H1 (cell line): ENCODE data around the gene ZNF609. TPM values are rescaled to one million over a fixed set of nuclear protein-coding genes. Genes with fewer than 3 reads are reported as not detected.

Source experiments
- CTCF ChIA-PET: fragments of 300-600 bp; sonication (Branson Sonifier 250); formaldehyde crosslinking; loops from one replicate; lab custom pipeline; 2021; ENCODE audit not compliant: partially characterized antibody; lab: Charles Lee
- POLR2A ChIA-PET: fragments of 300-600 bp; sonication (Branson Sonifier 250); formaldehyde crosslinking; loops from one replicate; lab custom pipeline; 2021; ENCODE audit warnings: inconsistent platforms; ENCODE audit not compliant: partially characterized antibody; lab: Charles Lee
- DNase-seq, 2 experiments: peaks; one replicate each; pipeline versions ENCODE4 v3.0.0 to v3.0.0-alpha.2; 2010 to 2022; ENCODE audit warnings: low spot score in 2 of 2, low read depth in 1 of 2, mixed read lengths in 1 of 2
- FAIRE-seq: peaks from 2 replicates; lab custom pipeline; 2011; peaks lifted over from hg19 to GRCh38; lab: Jason Lieb, UNC
- H2AFZ ChIP-seq: 2 replicates; pipeline ENCODE4 v1.8.1; 2012; ENCODE audit warnings: low read length, inconsistent platforms
- H2AK5ac ChIP-seq: 2 replicates; pipeline ENCODE4 v1.6.1; 2013; ENCODE audit warnings: low read depth, low read length
- H2BK120ac ChIP-seq: replicated peaks from 2 replicates; pipeline ENCODE3; 2013; ENCODE audit warnings: low read depth, low read length, inconsistent platforms
- H2BK12ac ChIP-seq: 2 replicates; pipeline ENCODE4 v1.6.1; 2013; ENCODE audit warnings: low read depth, low read length
- H2BK15ac ChIP-seq: 2 replicates; pipeline ENCODE4 v1.6.1; 2013; ENCODE audit warnings: low read length
- H2BK20ac ChIP-seq: 2 replicates; pipeline ENCODE4 v1.6.1; 2013; ENCODE audit warnings: low read length
- H2BK5ac ChIP-seq: 2 replicates; pipeline ENCODE4 v1.6.1; 2013; ENCODE audit warnings: low read depth, low read length
- H3K14ac ChIP-seq: 2 replicates; pipeline ENCODE4 v1.6.1; 2013; ENCODE audit warnings: inconsistent platforms; ENCODE audit not compliant: insufficient read length
- H3K18ac ChIP-seq: 2 replicates; pipeline ENCODE4 v1.6.1; 2013; ENCODE audit warnings: low read length; ENCODE audit errors: extremely low read depth
- H3K23ac ChIP-seq: 2 replicates; pipeline ENCODE4 v1.6.1; 2013; ENCODE audit warnings: inconsistent platforms; ENCODE audit not compliant: insufficient read length
- H3K23me2 ChIP-seq: 2 replicates; pipeline ENCODE4 v1.6.1; 2013; ENCODE audit warnings: low read depth, low read length
- H3K27ac ChIP-seq: 2 replicates; pipeline ENCODE4 v1.6.1; 2011; ENCODE audit warnings: low read depth, low read length, inconsistent platforms
- H3K27me3 ChIP-seq, 4 experiments: replicated peaks in 1 of 4; 1 replicate in 1 of 4; 2 replicates in 3 of 4; pipeline versions ENCODE4 v1.6.1 to v1.8.1; 2011 to 2013; ENCODE audit warnings: low read length in 3 of 4, mild to moderate bottlenecking in 3 of 4, inconsistent platforms in 2 of 4, mixed read lengths in 2 of 4, moderate library complexity in 1 of 4; ENCODE audit not compliant: control insufficient read depth in 3 of 4, insufficient read depth in 3 of 4; ENCODE audit errors: extremely low read depth in 1 of 4
- H3K36me3 ChIP-seq, 4 experiments: 2 replicates each; pipeline versions ENCODE4 v1.6.1 to v1.8.1; 2011 to 2013; ENCODE audit warnings: mild to moderate bottlenecking in 4 of 4, low read length in 3 of 4, moderate library complexity in 2 of 4, control low read depth in 1 of 4, inconsistent platforms in 1 of 4; ENCODE audit not compliant: insufficient read depth in 4 of 4, control insufficient read depth in 2 of 4
- H3K4ac ChIP-seq: replicated peaks from 2 replicates; pipeline ENCODE3; 2013; ENCODE audit warnings: low read length, low read depth, mixed read lengths, inconsistent platforms; ENCODE audit not compliant: insufficient read length
- H3K4me1 ChIP-seq, 4 experiments: replicated peaks in 1 of 4; 1 replicate in 1 of 4; 2 replicates in 3 of 4; pipeline versions ENCODE4 v1.6.1 to v1.8.1; 2011 to 2013; ENCODE audit warnings: low read length in 3 of 4, inconsistent platforms in 2 of 4, mixed read lengths in 1 of 4; ENCODE audit not compliant: insufficient read depth in 4 of 4, control insufficient read depth in 3 of 4
- H3K4me2 ChIP-seq, 2 experiments: 2 replicates each; pipeline versions ENCODE4 v1.6.1 to v1.8.1; 2011 to 2013; ENCODE audit warnings: low read depth in 2 of 2, low read length in 2 of 2, control low read depth in 1 of 2, inconsistent platforms in 1 of 2, mild to moderate bottlenecking in 1 of 2; ENCODE audit not compliant: insufficient read depth in 1 of 2
- H3K4me3 ChIP-seq, 4 experiments: fragments of 200-600, 300-600 bp in 1 of 4; sonication (generic), shearing (Covaris generic), sonication (Bioruptor Twin) in 1 of 4; 2 replicates each; pipeline versions ENCODE4 v1.5.1 to v1.8.1; 2011 to 2016; ENCODE audit warnings: low read length in 4 of 4, low read depth in 3 of 4, control low read depth in 2 of 4, inconsistent platforms in 2 of 4, mild to moderate bottlenecking in 2 of 4, mixed read lengths in 1 of 4, moderate library complexity in 1 of 4; ENCODE audit not compliant: insufficient read depth in 2 of 4; ENCODE audit errors: extremely low read depth in 1 of 4
- H3K56ac ChIP-seq: replicated peaks from 2 replicates; pipeline ENCODE3; 2013; ENCODE audit warnings: low read depth, mild to moderate bottlenecking, mixed read lengths, low read length, inconsistent platforms; ENCODE audit not compliant: insufficient read length
- H3K79me1 ChIP-seq: 2 replicates; pipeline ENCODE4 v1.6.1; 2013; ENCODE audit warnings: low read depth, low read length, control low read depth
- H3K79me2 ChIP-seq, 2 experiments: 2 replicates each; pipeline versions ENCODE4 v1.6.1 to v1.8.1; 2012 to 2013; ENCODE audit warnings: low read length in 2 of 2, mild to moderate bottlenecking in 2 of 2, inconsistent platforms in 1 of 2; ENCODE audit not compliant: insufficient read depth in 2 of 2, control insufficient read depth in 1 of 2
- H3K9ac ChIP-seq, 4 experiments: replicated peaks in 1 of 4; 1 replicate in 1 of 4; 2 replicates in 3 of 4; pipeline versions ENCODE4 v1.6.1 to v1.8.1; 2011 to 2013; ENCODE audit warnings: low read depth in 3 of 4, low read length in 3 of 4, control low read depth in 2 of 4, mild to moderate bottlenecking in 2 of 4, moderate library complexity in 2 of 4, inconsistent platforms in 1 of 4; ENCODE audit errors: extremely low read depth in 1 of 4
- H3K9me3 ChIP-seq, 2 experiments: 2 replicates each; pipeline versions ENCODE4 v1.6.1 to v1.8.1; 2012 to 2013; ENCODE audit warnings: mild to moderate bottlenecking in 2 of 2, moderate library complexity in 2 of 2, control low read depth in 1 of 2, inconsistent platforms in 1 of 2, low read depth in 1 of 2, low read length in 1 of 2, mixed read lengths in 1 of 2; ENCODE audit not compliant: insufficient read depth in 2 of 2
- H4K20me1 ChIP-seq, 2 experiments: replicated peaks in 1 of 2; 2 replicates each; pipeline versions ENCODE3 to v1.8.1; 2011 to 2013; ENCODE audit warnings: inconsistent platforms in 2 of 2, low read length in 2 of 2, mild to moderate bottlenecking in 1 of 2; ENCODE audit not compliant: insufficient read depth in 2 of 2, control insufficient read depth in 1 of 2
- H4K5ac ChIP-seq: 2 replicates; pipeline ENCODE4 v1.6.1; 2013; ENCODE audit warnings: low read length, low read depth, mixed read lengths, inconsistent platforms; ENCODE audit not compliant: insufficient read length
- H4K8ac ChIP-seq: 2 replicates; pipeline ENCODE4 v1.8.0; 2013; ENCODE audit warnings: mild to moderate bottlenecking, moderate library complexity, low read length, inconsistent platforms; ENCODE audit not compliant: insufficient read depth; ENCODE audit errors: extremely low read depth
- H4K91ac ChIP-seq: replicated peaks from 2 replicates; pipeline ENCODE3; 2013; ENCODE audit warnings: low read length, mixed read lengths, inconsistent platforms; ENCODE audit not compliant: insufficient read length
- HDAC2 ChIP-seq, 2 experiments: fragments of 300-600 bp in 1 of 2; sonication (generic) in 1 of 2; IDR thresholded peaks; 2 replicates each; pipeline ENCODE4 v1.6.1; 2011 to 2012; ENCODE audit warnings: low read depth in 2 of 2, low read length in 2 of 2, mild to moderate bottlenecking in 2 of 2, moderate library complexity in 2 of 2, borderline replicate concordance in 1 of 2, inconsistent platforms in 1 of 2
- WGBS, 2 experiments: shearing (Covaris generic) in 1 of 2; methylation state at CpG; one replicate each; pipeline versions ENCODE4 v1.1.6 to v1.1.7; 2013 to 2015; ENCODE audit warnings: low lambda C conversion rate in 2 of 2, mixed read lengths in 2 of 2, inconsistent platforms in 1 of 2, low coverage in 1 of 2, missing lambda C conversion rate in 1 of 2; ENCODE audit not compliant: insufficient replicate concordance in 2 of 2, insufficient coverage in 1 of 2, insufficient read length in 1 of 2; ENCODE audit errors: extremely low coverage in 1 of 2, missing lambda C conversion rate in 1 of 2; 5-methylcytosine and 5-hydroxymethylcytosine counted together
- polyA plus RNA-seq, 7 experiments: library from polyadenylated mRNA; depleted of rRNA in 3 of 7; stranded (reverse) in 5 of 7; unstranded in 2 of 7; fragments of >200 nt in 5 of 7; fragments of 200-250 nt in 2 of 7; gene quantifications; 1 replicate in 5 of 7; 2 replicates in 1 of 7; 4 replicates in 1 of 7; pipeline versions ENCODE4 v1.2.1 to v1.2.3, GENCODE V29; 2011 to 2013; ENCODE audit warnings: missing spikeins in 2 of 7, mixed read lengths in 2 of 7
- total RNA-seq: library from RNA; stranded (reverse); fragmentation: NEBNext Ultra II Directional; extraction: Animal tissue kit (Norgen Biotek cat#: 25700); gene quantifications from 2 replicates; pipeline ENCODE4 v1.2.1, GENCODE V29; 2021

The ZNF609 gene
- total and polyA plus RNA-seq, 2 of the 8 experiments (the other 6 are each of a cell fraction or from before 2014, with no cell fraction given), result 15.5 to 47.8 TPM

GRCh38 chr15:64566629-64567427 lies 106.5 kb downstream of the ZNF609 start:
- Histone ChIP-seq H3K9me3 (no peaks in the 10 kb centered on the region), H2BK20ac (no peak overlapping the region), H3K14ac (no peak overlapping the region), H3K4me2 (no peak overlapping the region), H3K4ac (no peak overlapping the region), H2BK12ac (no peak overlapping the region), H3K4me1 (peaks cover 0 to 5% (median 2%) of the 10 kb centered on the region in 4 experiments; a peak in 3 of 7 replicates), H3K27ac (no peak overlapping the region), H4K20me1 (peaks cover 2% of the 10 kb centered on the region in 2 experiments), H3K4me3 (no peak overlapping the region), H2AFZ (no peak overlapping the region), H4K91ac (no peak overlapping the region), H3K79me2 (peaks cover 6 to 84% of the 10 kb centered on the region in 2 experiments), H2AK5ac (no peak overlapping the region; the same call in 1 of the 2 replicates), H4K5ac (no peak overlapping the region), H3K23ac (no peak overlapping the region), H3K36me3 (no peaks in the 10 kb centered on the region), H3K79me1 (peaks cover 4% of the 10 kb centered on the region; the same call in 1 of the 2 replicates), H2BK120ac (no peak overlapping the region), H3K9ac (no peak overlapping the region), H4K8ac (no peak overlapping the region), H3K18ac (no peak overlapping the region), H2BK5ac (no peak overlapping the region), H3K23me2 (no peaks in the 10 kb centered on the region; the same call in none of the 2 replicates), H3K56ac (no peak overlapping the region), H2BK15ac (no peak overlapping the region), H3K27me3 (no peaks in the 10 kb centered on the region)
- FAIRE-seq (no peak), DNase-seq (no peak)
- ChIA-PET POLR2A (interaction anchor here (0.8 to 1.5 kb wide), 4 partner anchors 17 to 130 kb away, joined by 3 to 4 read pairs (median 4); no protein-coding TSS in a partner anchor), CTCF (interaction anchor here (0.7 to 1.8 kb wide), 7 partner anchors 10 to 226 kb away, joined by 3 to 5 read pairs (median 3); no protein-coding TSS in a partner anchor)
- 94% methylated on average over 11 of the region's 11 CpGs; no CpG with 5 or more reads in 1 of the 2 experiments for WGBS, 2 experiments
- TF ChIP-seq HDAC2 (IDR thresholded peaks at IDR 0.05; ENCODE audit: borderline replicate concordance in 1 of 2, low read depth in 2 of 2, low read length in 2 of 2), result no peak
